SK-N-MC (cell line): ENCODE results near the gene BIRC6.

Source experiments
- EZH2 ChIP-seq: fragments of 200-600 bp; sonication (generic); IDR thresholded peaks from one replicate; pipeline ENCODE4 v1.6.1; 2017; ENCODE audit warnings: antibody characterized with exemption
- POLR2AphosphoS5 ChIP-seq: IDR thresholded peaks from 2 replicates; pipeline ENCODE4 v1.6.1; 2012; ENCODE audit warnings: mild to moderate bottlenecking, low read depth, low read length, borderline replicate concordance

DNA sequence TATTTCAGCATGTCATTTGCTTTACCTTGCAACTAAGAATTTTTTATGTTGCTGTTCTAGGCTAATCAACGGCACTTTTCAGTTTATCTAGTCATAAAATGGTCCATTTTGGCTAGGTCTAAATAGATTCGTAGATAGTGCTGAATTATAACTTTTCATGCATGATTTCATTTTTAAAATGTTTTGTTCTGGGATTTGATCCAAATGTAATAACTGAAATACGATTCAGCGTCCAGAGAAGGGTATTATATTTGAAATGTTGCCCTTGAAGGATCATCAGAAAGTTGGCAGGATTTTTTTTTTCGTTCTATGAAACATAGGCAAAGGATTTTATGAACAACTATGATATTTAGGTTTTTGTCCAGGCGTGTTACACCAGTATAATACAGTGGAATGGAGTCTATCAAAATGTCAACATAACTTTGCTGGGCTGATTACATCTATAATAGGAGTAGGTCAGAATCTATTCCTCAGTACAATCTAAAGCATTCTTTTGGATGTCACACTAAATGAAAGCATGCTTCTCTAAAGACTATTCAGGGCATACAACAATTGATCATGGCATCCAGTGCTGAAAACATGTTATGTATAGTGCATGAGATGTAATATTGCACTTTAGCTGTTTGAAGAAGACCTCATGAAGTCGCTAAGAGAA lies 295.9 kb downstream of the BIRC6 start:
- TF ChIP-seq POLR2AphosphoS5 = no peak
- no peak for TF ChIP-seq EZH2
